IPS DF 4.7 (cell line): Measurements from ENCODE around the gene SMIM44.
"Not testable (repeated sequence)": the region's sequence is repeated elsewhere in the genome, so short reads cannot be mapped to it uniquely, and the experiment has no call there.

Experiments
- DNase-seq: peaks from one replicate; pipeline ENCODE4 v3.0.0-alpha.2; 2013; ENCODE audit warnings: low spot score; ENCODE audit errors: extremely low read depth

SMIM44 gene

GRCh38 chr19:3459089-3459881, 24.0 kb downstream of the SMIM44 start:
- no peak for DNase-seq

DNA sequence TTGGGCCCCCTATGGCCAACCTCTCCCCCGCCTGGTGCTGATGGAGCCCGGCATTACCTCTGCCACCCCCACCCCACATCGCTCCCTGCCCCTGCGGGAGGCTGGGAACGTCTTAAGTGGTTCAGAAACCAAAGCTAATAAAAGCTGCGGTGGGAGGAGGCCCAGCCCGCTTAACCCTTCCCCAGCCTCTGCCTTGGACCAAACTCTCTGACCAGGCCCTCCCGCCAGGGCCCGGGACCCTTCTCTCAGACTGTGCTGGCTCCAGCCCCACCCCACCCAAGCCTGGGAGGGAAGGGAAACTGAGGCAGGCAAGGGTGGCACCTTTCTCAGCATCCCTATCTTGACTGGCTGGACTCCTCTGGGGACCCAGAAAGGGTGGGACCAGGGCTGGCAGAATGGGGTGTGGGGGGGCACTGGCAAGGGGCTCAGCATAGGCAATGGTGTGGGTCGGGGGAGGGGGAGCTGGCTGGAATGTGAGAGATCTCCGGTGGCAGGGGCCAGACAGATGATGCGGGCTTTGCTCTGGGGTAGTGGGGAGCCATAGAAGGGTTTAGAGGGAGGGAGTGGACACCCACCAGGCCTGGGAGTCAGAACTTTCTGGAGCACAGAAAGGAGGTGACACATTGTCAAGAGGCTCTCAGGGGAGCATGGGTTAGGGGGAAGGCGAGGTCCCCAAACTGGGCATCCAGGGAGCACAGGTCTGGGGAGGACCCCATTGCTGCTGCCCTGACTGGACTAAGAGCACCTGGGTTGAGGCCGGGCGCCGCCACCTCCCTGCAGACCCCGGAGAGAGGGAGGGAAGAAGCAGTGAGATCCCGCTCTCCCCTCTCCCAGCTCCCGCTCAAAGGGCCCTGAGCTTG, 24.8 kb downstream of the SMIM44 start:
- DNase-seq: no peak

DNA sequence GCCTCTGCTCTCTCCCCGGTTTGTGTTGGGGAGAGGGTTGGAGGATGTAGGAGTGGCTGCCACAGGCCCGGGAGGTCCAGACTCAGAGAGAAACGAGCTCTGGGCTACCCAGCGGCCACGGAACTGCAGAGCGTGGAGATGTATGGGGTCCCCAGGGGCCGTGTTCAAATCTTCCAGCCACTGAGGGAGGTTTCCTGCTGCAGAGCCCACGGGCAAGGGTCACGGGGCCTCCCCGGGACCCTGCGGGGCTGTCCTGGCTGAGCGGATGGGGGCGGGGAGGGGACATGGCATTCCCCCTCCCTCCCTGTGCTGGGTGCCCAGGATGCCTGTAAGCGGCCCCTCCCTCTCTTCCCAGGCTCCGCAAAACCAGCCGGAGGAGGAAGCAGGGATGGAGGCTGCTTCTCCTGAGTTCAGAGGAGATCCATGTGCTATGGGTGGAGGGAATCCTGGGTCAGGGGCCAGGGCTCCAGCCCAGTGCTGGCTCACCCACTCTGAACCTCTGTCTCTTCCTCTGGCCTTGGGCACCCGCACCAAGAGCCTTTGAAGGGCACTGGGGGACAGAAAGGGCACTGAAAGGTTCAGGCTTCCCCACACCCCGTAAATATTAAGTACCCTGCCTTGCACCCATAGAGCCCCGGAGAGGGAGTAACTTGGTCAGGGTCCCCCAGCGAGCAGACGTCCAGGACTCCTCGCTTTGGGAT, 25.6 kb downstream of the SMIM44 start:
- no peak for DNase-seq

- DNase-seq: no peak
Observed at GRCh38 chr19:3456925-3457527, 26.2 kb downstream of the SMIM44 start.

GRCh38 chr19:3455960-3456601, 27.2 kb downstream of the SMIM44 start:
- no peak for DNase-seq

- DNase-seq: no peak
Observed at GRCh38 chr19:3455393-3455955, 27.8 kb downstream of the SMIM44 start.

- DNase-seq: no peak
Observed at GRCh38 chr19:3454656-3455392, 28.4 kb downstream of the SMIM44 start.

DNA sequence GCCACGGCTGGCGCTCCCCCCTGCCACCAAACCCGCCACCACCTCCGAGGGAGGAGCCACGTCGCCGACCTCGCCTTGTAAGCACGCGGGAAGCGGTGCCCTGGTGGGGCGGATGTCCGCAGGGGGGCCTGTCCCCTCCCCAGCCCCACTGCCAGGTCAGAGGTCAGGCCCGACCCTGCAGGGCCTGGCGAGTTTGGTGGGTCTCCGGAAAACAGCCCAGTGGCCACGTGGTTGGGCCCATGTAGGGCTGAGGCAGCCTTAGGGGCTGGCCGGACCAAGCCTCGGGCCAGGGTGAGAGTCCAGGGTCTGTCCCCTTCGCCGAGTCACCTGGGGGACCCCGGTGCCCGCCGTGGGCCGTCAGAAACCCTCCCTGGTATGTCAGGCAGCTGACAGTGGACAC, 29.4 kb downstream of the SMIM44 start:
- DNase-seq: no peak

DNA sequence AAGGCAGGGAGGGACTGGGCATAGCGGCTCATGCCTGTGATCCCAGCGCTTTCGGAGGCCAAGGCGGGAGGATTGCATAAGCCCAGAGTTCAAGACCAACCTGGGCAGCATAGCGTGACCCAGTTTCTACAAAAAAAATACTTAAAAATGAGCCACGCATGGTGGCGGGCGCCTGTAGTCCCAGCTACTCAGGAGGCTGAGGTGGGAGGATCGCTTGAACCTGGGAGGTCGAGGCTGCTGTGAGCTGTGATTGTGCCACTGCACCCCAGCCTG, 30.4 kb downstream of the SMIM44 start:
- not testable (repeated sequence) for DNase-seq

DNA sequence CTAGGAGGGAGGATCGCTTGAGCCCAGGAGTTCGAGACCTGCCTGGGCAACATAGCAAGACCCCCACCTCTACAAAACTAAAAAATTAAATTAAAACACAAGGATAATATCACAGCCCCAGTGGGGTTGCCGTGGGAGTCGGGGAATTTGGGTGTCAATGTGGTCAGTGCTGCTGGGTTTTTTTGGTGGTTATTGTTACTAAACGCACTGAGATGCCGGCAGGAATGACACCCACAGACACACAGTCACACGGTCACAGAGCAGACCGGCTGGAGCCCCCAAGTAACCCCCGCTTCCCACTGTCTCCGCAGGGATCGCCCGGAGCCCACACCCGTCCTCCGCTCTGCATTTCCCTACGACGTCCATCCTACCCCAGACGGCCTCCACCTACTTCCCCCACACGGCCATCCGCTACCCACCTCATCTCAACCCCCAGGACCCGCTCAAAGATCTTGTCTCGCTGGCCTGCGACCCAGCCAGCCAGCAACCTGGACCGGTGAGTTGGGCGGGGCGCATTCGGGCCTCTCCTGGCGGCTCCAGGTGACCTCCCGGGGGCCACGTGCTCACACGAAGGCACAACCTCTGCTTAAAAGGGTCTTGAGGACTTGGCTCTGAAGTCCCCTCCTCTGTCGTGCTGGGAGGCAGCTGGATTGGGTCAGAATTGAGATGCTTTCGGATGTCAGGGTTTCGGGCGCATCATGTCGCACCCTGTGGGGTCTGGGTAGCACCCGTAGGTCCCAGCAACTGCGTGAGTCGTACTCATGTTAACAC, 30.9 kb downstream of the SMIM44 start:
- DNase-seq: no peak

- DNase-seq: no peak
Observed at GRCh38 chr19:3451451-3451866, 31.8 kb downstream of the SMIM44 start.

DNA sequence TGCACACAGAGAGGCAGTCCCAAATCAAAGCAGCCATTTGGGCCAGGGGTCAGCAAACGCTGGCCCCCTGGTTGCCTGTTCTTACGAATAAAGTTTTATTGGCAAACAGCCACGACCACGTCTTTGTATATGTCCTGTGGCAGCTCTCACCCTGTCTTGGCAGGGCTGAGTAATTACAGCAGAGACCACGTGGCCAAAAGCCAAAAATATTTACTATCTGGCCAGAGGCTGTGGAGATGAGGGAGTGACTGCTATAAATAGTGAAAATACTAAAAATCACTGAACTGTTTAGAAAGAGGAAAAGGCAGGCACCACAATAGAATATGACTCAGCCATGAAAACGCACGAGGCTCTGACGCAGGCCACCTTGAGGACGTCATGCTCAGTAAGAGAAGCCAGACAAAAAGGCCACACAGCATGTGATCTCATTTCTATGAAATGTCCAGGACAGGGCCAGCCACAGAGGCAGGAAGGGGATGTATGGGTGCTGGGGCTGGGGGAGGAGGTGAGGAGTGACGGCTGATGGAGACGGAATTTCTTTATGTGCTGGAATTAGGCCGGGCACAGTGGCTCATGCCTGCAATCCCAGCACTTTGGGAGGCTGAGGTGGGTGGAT, 32.3 kb downstream of the SMIM44 start:
- DNase-seq: no peak

- DNase-seq: no peak
Observed at GRCh38 chr19:3448616-3449334, 34.5 kb downstream of the SMIM44 start.

DNA sequence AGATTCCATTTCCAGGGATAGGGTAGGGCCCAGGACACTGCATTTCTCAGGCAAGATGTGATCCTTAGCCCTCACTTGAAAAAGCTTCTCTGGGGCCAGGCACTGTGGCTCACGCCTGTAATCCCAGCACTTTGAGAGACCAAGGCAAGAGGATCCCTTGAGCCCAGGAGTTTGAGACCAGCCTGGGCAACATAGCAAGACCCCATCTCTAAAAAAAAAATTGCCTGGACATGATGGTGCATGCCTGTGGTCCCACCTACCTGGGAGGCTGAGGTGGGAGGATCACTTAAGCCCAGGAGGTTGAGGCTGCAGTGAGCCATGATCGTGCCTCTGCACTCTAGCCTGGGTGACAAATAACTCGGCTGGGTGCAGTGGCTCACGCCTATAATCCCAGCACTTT, 36.6 kb downstream of the SMIM44 start:
- not testable (repeated sequence) for DNase-seq

DNA sequence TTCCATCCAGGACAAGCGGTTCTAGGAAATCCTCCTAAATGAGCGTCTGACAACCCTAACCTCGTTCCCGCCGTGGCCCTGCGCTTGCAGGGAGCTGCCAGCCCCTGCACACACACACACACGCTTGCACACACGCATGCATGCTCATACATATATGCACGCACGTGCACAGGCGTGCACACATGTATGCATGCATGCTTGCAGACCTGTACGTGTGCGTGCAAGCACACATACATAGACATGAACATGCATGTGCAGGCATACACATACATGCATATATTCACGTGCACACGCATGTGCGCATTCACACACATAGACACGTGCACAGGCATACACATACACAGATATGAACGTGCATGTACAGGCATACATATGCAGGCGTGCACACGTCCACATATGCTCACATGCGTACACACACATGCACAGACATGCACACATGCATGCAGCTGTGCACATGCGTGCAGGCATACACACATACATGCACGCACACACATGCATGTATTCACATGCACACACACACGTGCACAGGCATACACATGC, 38.5 kb downstream of the SMIM44 start:
- DNase-seq: no peak

- DNase-seq: no peak
Observed at GRCh38 chr19:3443840-3444694, 39.2 kb downstream of the SMIM44 start.

GRCh38 chr19:3442487-3443071, 40.7 kb downstream of the SMIM44 start:
- no peak for DNase-seq
